Fibroblast of the aortic adventitia (primary cell): Measurements from ENCODE around the gene CDK5RAP2. TPM values are rescaled to one million over a fixed set of nuclear protein-coding genes. Genes with fewer than 3 reads are reported as not detected.
A peak's percentile ranks its signal among the peaks of the same experiment; 100 is the strongest.

Source experiments
- DNase-seq: peaks from one replicate; pipeline ENCODE4 v3.0.0-alpha.2; 2010; ENCODE audit warnings: low read depth
- H3K4me3 ChIP-seq: 2 replicates; pipeline ENCODE4 v1.5.1; 2011; ENCODE audit warnings: low read depth, mild to moderate bottlenecking, control low read depth, low read length, moderate library complexity
- total RNA-seq: library from RNA; depleted of rRNA; stranded (reverse); fragments of >200 nt; gene quantifications from 2 replicates; pipeline ENCODE4 v1.2.3, GENCODE V29; 2012; ENCODE audit warnings: low replicate concordance
- TF ChIP-seq, protein P1 (sequence below): IDR thresholded peaks from 2 replicates; pipeline ENCODE4 v1.5.1; 2011; ENCODE audit warnings: mild to moderate bottlenecking, low read length, control low read depth, inconsistent platforms; ENCODE audit not compliant: insufficient read depth

CDK5RAP2 gene
- total RNA-seq, 1 donor: 36.8 TPM

DNA sequence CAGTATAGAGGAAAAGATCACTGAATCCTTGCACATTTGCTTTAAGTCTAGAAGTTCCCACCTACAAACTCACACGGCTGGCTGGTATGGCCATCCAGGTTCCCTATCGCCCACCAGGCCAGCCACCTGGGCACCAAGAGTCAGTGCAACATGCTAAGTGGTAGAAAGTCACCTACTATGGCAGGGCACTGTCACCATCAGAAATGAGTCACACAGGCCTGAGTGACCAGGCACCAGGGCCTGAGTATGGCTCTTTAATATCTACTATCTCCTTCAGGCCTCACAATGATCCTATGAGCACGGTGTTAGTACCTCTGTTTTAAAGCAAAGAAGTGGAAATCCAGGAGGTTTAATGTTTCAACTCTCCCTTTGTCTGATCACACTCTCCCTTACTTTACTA lies 156.2 kb downstream of the CDK5RAP2 start:
- TF ChIP-seq, protein P1, sequence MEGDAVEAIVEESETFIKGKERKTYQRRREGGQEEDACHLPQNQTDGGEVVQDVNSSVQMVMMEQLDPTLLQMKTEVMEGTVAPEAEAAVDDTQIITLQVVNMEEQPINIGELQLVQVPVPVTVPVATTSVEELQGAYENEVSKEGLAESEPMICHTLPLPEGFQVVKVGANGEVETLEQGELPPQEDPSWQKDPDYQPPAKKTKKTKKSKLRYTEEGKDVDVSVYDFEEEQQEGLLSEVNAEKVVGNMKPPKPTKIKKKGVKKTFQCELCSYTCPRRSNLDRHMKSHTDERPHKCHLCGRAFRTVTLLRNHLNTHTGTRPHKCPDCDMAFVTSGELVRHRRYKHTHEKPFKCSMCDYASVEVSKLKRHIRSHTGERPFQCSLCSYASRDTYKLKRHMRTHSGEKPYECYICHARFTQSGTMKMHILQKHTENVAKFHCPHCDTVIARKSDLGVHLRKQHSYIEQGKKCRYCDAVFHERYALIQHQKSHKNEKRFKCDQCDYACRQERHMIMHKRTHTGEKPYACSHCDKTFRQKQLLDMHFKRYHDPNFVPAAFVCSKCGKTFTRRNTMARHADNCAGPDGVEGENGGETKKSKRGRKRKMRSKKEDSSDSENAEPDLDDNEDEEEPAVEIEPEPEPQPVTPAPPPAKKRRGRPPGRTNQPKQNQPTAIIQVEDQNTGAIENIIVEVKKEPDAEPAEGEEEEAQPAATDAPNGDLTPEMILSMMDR: no peak
- no peak for DNase-seq
- no peak overlapping the region for H3K4me3 ChIP-seq

DNA sequence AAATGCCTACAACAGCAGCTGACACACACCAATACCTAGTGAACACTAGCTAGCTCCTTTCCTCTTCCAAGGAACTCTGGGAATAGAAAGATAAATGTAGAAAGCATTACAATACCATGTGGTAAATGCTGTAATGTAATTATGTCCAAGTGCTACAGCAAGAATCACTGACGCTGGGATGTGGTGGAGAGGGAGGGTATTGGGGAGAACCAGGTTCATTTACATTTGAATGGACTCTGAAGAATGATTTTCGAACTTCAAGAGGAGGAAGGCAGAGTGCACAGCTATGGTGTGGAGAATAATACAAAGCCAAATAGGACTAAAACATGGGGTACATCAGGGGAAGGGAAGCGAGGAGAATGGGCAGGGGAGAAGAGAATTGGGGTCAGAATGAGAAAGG lies 158.0 kb downstream of the CDK5RAP2 start:
- TF ChIP-seq, protein P1: no peak
- no peak for DNase-seq
- no peak overlapping the region for H3K4me3 ChIP-seq

DNA sequence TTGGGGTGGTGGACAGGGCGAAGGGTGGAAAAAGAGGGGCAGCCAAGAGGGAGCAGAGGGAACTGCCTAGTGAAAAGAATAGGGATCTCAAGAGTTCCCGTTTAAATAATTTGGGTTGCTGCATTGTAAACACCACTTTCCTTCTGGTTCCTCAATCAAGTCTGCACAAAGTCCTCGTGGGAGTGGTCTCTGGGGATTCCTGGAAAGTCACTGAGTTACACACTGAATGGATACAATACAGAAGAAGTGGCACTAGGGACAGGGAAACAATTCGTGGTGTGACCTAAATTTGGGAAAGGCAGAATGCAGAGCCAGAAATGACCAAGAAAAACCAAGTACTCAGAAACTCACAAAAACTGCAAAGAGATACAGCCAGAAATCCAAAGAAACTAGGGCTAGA lies 161.7 kb downstream of the CDK5RAP2 start:
- no peak overlapping the region for H3K4me3 ChIP-seq
- TF ChIP-seq, protein P1: no peak
- DNase-seq: no peak

DNA sequence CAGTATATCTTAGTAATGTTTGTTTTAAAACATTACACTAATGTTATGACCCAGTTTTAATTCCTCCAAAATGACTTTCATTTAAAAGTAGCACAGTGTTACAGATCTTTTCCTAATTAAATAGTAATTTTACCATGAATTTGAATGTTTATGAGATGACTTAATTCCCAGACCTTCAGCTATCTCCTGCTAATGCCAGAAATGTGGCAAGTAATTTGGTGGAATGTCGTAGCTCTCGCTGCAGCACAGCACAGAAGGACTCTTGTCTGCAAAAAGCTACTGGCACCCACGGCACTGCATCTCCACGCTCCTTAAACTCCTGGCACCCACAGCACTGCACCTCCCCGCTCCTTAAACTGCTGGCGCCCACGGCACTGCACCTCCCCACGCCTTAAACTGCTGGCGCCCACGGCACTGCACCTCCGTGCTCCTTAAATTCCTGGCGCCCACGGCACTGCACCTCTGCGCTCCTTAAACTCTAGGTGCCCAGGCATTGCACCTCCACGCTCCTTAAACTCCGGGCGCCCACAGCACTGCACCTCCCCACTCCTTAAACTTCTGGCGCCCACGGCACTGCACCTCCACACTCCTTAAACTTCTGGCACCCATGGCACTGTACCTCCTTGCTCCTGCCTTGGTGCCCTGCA lies 163.1 kb downstream of the CDK5RAP2 start:
- DNase-seq: no peak
- TF ChIP-seq, protein P1: no peak
- H3K4me3 ChIP-seq: no peak overlapping the region

DNA sequence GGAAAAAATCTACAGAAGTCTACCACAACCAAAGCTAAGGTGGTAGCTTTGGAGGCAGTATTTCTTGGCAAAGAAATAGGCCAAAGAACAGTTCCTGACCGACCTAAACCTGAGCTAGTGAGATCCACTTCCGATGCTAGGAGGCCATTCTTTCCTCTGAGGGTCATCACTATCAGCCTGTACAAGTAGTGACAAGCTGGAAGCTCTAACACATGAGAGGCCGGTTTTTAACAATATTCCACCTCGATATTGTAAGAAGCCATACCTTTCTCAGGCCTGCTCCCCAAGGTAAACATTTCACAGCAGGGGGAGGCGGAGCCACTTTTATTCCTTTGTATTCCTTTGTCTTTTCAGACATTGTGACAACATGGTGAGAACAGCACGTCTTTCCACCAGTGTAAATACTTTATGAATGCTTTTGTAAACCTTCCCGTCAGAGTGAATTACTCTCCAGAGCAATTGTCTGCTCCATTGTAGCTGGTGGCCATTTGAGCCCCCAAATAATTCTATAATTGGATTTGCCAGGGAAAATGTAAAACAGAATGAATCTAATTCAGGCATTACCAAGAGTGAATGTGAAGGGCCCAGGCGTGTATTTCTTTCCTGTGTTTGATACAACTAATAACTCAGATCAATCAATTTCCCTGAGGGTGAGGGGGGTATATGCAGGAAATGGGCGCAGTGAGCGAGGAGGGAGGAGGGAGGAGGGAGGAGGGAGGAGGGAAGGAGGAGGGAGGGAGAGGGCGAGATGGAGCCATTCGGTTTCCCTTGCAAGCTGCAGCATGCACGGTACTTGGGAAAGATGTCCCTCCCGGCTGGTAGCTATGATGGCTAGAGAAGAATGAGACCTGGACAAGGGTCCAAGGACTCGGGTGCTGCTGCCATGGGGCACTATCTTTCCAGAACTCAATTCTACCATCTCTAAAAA lies 166.6 kb downstream of the CDK5RAP2 start:
- TF ChIP-seq, protein P1: no peak
- H3K4me3 ChIP-seq: no peak overlapping the region
- DNase-seq: no peak

DNA sequence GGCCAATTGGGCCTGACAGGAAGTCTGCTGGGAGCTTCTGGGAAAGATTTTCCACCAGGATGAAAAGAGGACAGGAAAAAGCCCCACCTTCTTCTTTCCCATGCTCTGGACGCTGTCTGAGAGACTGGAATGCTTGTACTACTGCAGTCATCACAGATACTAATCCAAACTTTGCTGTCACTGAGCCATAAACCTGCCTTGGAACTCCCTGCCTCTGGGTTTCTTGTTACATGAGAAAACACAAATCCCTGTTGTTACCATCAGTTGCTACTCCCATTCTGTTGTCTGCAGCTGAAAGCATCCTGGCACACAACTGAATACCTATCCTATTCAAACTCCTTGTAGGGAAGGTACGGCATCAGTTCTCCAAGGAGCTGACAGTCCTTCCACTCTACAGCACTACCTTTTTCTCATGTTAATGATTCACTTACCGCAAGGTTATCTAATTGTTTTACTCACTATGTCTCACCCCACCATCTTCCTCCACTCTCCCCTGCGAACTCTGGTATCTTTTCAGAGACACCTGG lies 167.5 kb downstream of the CDK5RAP2 start:
- TF ChIP-seq, protein P1: no peak

More for the DNA sequence above, 167.5 kb downstream of the CDK5RAP2 start:
- no peak overlapping the region for H3K4me3 ChIP-seq
- peak; percentile 86 for DNase-seq
